Stimulated activated CD8-positive, alpha-beta memory T cell treated with anti-CD3 and anti-CD28 coated beads, Interleukin-12 subunit alpha, Interleukin-12 subunit beta, amount 100 ng/mL, for 1 hour (primary cell): ENCODE measurements around the gene PHIP.
"Not testable (repeated sequence)": the region's sequence is repeated elsewhere in the genome, so short reads cannot be mapped to it uniquely, and the experiment has no call there.

Experiments used
- DNase-seq: peaks from one replicate; pipeline ENCODE4 v3.0.0-alpha.2; 2020; ENCODE audit warnings: low read depth

PHIP gene

GRCh38 chr6:79078075-79078969 lies at the start of gene PHIP:
Gene PHIP (minus strand): TSS chr6:79078254. CDS start chr6:79078068, 186 bp downstream.
- DNase-seq = peak; percentile 85

- DNase-seq = no peak
These were observed 49.6 kb upstream of the PHIP start for GRCh38 chr6:79127660-79128059.

GRCh38 chr6:79119217-79119616 lies 41.2 kb upstream of the PHIP start:
- DNase-seq = no peak

- no peak for DNase-seq
These were observed 39.7 kb upstream of the PHIP start for GRCh38 chr6:79117752-79118151.

GRCh38 chr6:79115553-79116182 lies 37.6 kb upstream of the PHIP start:
- no peak for DNase-seq

GRCh38 chr6:79111549-79111948 lies 33.5 kb upstream of the PHIP start:
- DNase-seq = no peak

- DNase-seq = no peak
These were observed 23.1 kb upstream of the PHIP start for GRCh38 chr6:79101164-79101563.

GRCh38 chr6:79100304-79100703 lies 22.2 kb upstream of the PHIP start:
- DNase-seq = no peak

- DNase-seq = no peak
These were observed 16.9 kb upstream of the PHIP start for GRCh38 chr6:79094938-79095337.

- not testable (repeated sequence) for DNase-seq
These were observed 13.7 kb upstream of the PHIP start for GRCh38 chr6:79091801-79092200.

- DNase-seq = no peak
These were observed 11.7 kb upstream of the PHIP start for GRCh38 chr6:79089552-79090404.

- no peak for DNase-seq
These were observed 6.6 kb upstream of the PHIP start for GRCh38 chr6:79084693-79085092.

GRCh38 chr6:79082304-79082703 lies 4.2 kb upstream of the PHIP start:
- DNase-seq = no peak

- DNase-seq = no peak
These were observed 3.6 kb upstream of the PHIP start for GRCh38 chr6:79081663-79082062.

GRCh38 chr6:79079561-79080041 lies 1.5 kb upstream of the PHIP start:
- DNase-seq = no peak

- peak; percentile 7 for DNase-seq
These were observed 359 bp downstream of the PHIP start for GRCh38 chr6:79077715-79078074.

- peak; percentile 79 for DNase-seq
These were observed 1.0 kb downstream of the PHIP start for GRCh38 chr6:79076782-79077641.

GRCh38 chr6:79076160-79076559 lies 1.9 kb downstream of the PHIP start:
- no peak for DNase-seq

GRCh38 chr6:79073888-79074287 lies 4.2 kb downstream of the PHIP start:
- DNase-seq = no peak

GRCh38 chr6:79072640-79073181 lies 5.3 kb downstream of the PHIP start:
- DNase-seq = no peak

- no peak for DNase-seq
These were observed 6.5 kb downstream of the PHIP start for GRCh38 chr6:79071547-79071946.
